ENCODE measurements around the gene SMAD1. TPM values are rescaled to one million over a fixed set of nuclear protein-coding genes. Genes with fewer than 3 reads are reported as not detected.

Gene SMAD1
- polyA plus RNA-seq, 1 of the 3 experiments (the other 2 are of a cell fraction): 46.0 TPM

- Histone ChIP-seq H2AFZ (ENCODE audit: low read depth) (no peak overlapping the region), H3F3A (replicated peaks; ENCODE audit: insufficient read depth) (no peaks in the 10 kb centered on the region), H3K4me3 (ENCODE audit: low read depth in 2 of 2, low read length in 1 of 2) (no peak overlapping the region), H3K9me2 (no peaks in the 10 kb centered on the region), H3K27ac (ENCODE audit: low read depth in 2 of 2, low read length in 1 of 2) (no peak overlapping the region), H3K9ac (no peak overlapping the region), H3K27me3 (ENCODE audit: insufficient read depth) (no peaks in the 10 kb centered on the region), H3K4me1 (ENCODE audit: control insufficient read depth in 1 of 2, insufficient read depth in 2 of 2, low read depth in 1 of 2, low read length in 1 of 2) (peaks cover 21 to 31% of the 10 kb centered on the region in 2 experiments; a peak in 3 of 4 replicates), H3K36me3 (replicated peaks in 1 of 2; ENCODE audit: control insufficient read depth in 1 of 2, insufficient read depth in 2 of 2, low read length in 1 of 2) (peaks cover 5 to 14% of the 10 kb centered on the region in 2 experiments), H4K20me1 (ENCODE audit: insufficient read depth) (no peaks in the 10 kb centered on the region), H3K9me3 (no peaks in the 10 kb centered on the region), H3K4me2 (no peak overlapping the region), H3K79me2 (ENCODE audit: insufficient read depth) (0 out of 2 replicates have a peak, but pooled peaks cover 3% of the 10 kb centered on the region)
- no peak for DNase-seq
- 99% methylated on average over 2 of the region's 2 CpGs for WGBS (ENCODE audit: low lambda C conversion rate)
- POLR2A ChIA-PET: no interaction called here
- CTCF ChIA-PET: no interaction called here
- TF ChIP-seq PBX3 (IDR thresholded peaks at IDR 0.05) (no peak), FOSL2 (IDR thresholded peaks at IDR 0.05; ENCODE audit: borderline replicate concordance, low read depth) (no peak), RCOR1 (IDR thresholded peaks at IDR 0.05; ENCODE audit: low read length) (no peak), FOXM1 (IDR thresholded peaks at IDR 0.05; ENCODE audit: low read depth) (no peak), MEF2A (IDR thresholded peaks at IDR 0.05; ENCODE audit: borderline replicate concordance, low read depth) (no peak), FOXJ3 (CRISPR knock-in tag; IDR thresholded peaks at IDR 0.05) (no peak), SMC3 (IDR thresholded peaks at IDR 0.05; ENCODE audit: low read depth, low read length) (no peak), GABPA (IDR thresholded peaks at IDR 0.05; ENCODE audit: low read depth) (no peak), EZH2phosphoT487 (IDR thresholded peaks at IDR 0.05; ENCODE audit: borderline replicate concordance, low read depth) (no peak), RAD21 (IDR thresholded peaks at IDR 0.05; ENCODE audit: low read length) (no peak), MXI1 (IDR thresholded peaks at IDR 0.05; ENCODE audit: low read depth, low read length) (no peak), ZBTB33 (IDR thresholded peaks at IDR 0.05; ENCODE audit: borderline replicate concordance, low read depth) (no peak), RFX5 (IDR thresholded peaks at IDR 0.05; ENCODE audit: low read length) (no peak), USF1 (IDR thresholded peaks at IDR 0.05; ENCODE audit: borderline replicate concordance, low read depth) (no peak), NFIC (IDR thresholded peaks at IDR 0.05; ENCODE audit: borderline replicate concordance) (no peak), TEAD4 (IDR thresholded peaks at IDR 0.05; ENCODE audit: borderline replicate concordance, insufficient read depth) (no peak), YY1 (IDR thresholded peaks at IDR 0.05; ENCODE audit: low read depth) (no peak), EP300 (IDR thresholded peaks at IDR 0.05; ENCODE audit: borderline replicate concordance in 1 of 2, low read depth in 1 of 2, low read length in 1 of 2) (no peak)
These were observed 54.4 kb downstream of the SMAD1 start for GRCh38 chr4:145536044-145536443.

Measured in SK-N-SH (cell line).